A673 (cell line): ENCODE measurements around the gene LHB. TPM values are rescaled to one million over a fixed set of nuclear protein-coding genes. Genes with fewer than 3 reads are reported as not detected.

ENCODE experiments used
- BruUV-seq: library from RNA; stranded (reverse); fragments of 400-500 nt; replicated peaks from 2 replicates; lab custom pipeline; 2021; lab: Mats Ljungman, UMichigan
- CTCF ChIA-PET: fragments of 300-600 bp; sonication (Branson Sonifier 250); formaldehyde crosslinking; loops from one replicate; lab custom pipeline; 2022; ENCODE audit warnings: antibody characterized with exemption; lab: Charles Lee
- POLR2A ChIA-PET: fragments of 300-600 bp; sonication (Branson Sonifier 250); formaldehyde crosslinking; loops from one replicate; lab custom pipeline; 2022; ENCODE audit warnings: antibody characterized with exemption; ENCODE audit not compliant: low non-redundant PET; lab: Charles Lee
- DNase-seq: peaks from one replicate; pipeline ENCODE4 v3.0.0-alpha.2; 2015; ENCODE audit warnings: low spot score
- H3K27ac ChIP-seq: fragments of 200-600 bp; sonication (generic); 2 replicates; pipeline ENCODE4 v1.5.1; 2016; ENCODE audit warnings: mixed run types, low read depth, mild to moderate bottlenecking, mixed read lengths, antibody characterized with exemption, low read length; ENCODE audit not compliant: poor library complexity, severe bottlenecking
- H3K27me3 ChIP-seq: fragments of 200-600 bp; sonication (generic); replicated peaks from 2 replicates; pipeline ENCODE4 v1.6.1; 2017; ENCODE audit warnings: mixed run types, low read depth, mild to moderate bottlenecking, mixed read lengths, antibody characterized with exemption, low read length; ENCODE audit not compliant: insufficient read depth, poor library complexity
- H3K36me3 ChIP-seq: fragments of 200-600 bp; sonication (generic); 2 replicates; pipeline ENCODE4 v1.6.1; 2016; ENCODE audit warnings: mixed run types, mild to moderate bottlenecking, mixed read lengths, antibody characterized with exemption, low read length; ENCODE audit not compliant: insufficient read depth, poor library complexity, severe bottlenecking
- H3K4me1 ChIP-seq: fragments of 200-600 bp; sonication (generic); 2 replicates; pipeline ENCODE4 v1.6.1; 2017; ENCODE audit warnings: mixed run types, mild to moderate bottlenecking, mixed read lengths, antibody characterized with exemption, low read length; ENCODE audit not compliant: insufficient read depth, poor library complexity, severe bottlenecking
- H3K4me3 ChIP-seq: fragments of 200-600 bp; sonication (generic); 2 replicates; pipeline ENCODE4 v1.5.1; 2016; ENCODE audit warnings: low read depth, mixed run types, mild to moderate bottlenecking, mixed read lengths, low read length; ENCODE audit not compliant: poor library complexity, severe bottlenecking
- H3K9me3 ChIP-seq: fragments of 200-600 bp; sonication (generic); 2 replicates; pipeline ENCODE4 v1.6.1; 2016; ENCODE audit warnings: mixed run types, low read depth, mild to moderate bottlenecking, mixed read lengths, antibody characterized with exemption, low read length; ENCODE audit not compliant: poor library complexity, severe bottlenecking
- CTCF ChIP-seq: fragments of 300-800, 200-600 bp; sonication (generic); conservative IDR thresholded peaks from 2 replicates; pipeline ENCODE4 v1.5.1; 2017; ENCODE audit warnings: low read depth, mild to moderate bottlenecking, antibody characterized with exemption, low read length, moderate library complexity, mixed read lengths
- EZH2 ChIP-seq: fragments of 200-600 bp; sonication (generic); IDR thresholded peaks from 2 replicates; pipeline ENCODE4 v1.6.1; 2017; ENCODE audit warnings: borderline replicate concordance, low read depth, mild to moderate bottlenecking, mixed read lengths, antibody characterized with exemption, low read length; ENCODE audit not compliant: poor library complexity, severe bottlenecking
- intact Hi-C: fragments of 100-400 bp; cut with micrococcal nuclease; formaldehyde crosslinking; loops from one replicate; pipeline ENCODE4 v1.10.0; 2022; ENCODE audit not compliant: unreplicated experiment
- total RNA-seq: library from RNA; stranded (reverse); gene quantifications from 2 replicates; pipeline ENCODE4 v1.2.3, GENCODE V29; 2021

The LHB gene
- total RNA-seq, 1 experiment from 2014 or later = not detected

- no peak for DNase-seq
- Histone ChIP-seq H3K4me1 (no peaks in the 10 kb centered on the region), H3K4me3 (no peak overlapping the region), H3K36me3 (peaks cover 48% of the 10 kb centered on the region), H3K27me3 (no peaks in the 10 kb centered on the region), H3K9me3 (no peaks in the 10 kb centered on the region), H3K27ac (no peak overlapping the region)
- CTCF ChIA-PET = no interaction called here
- BruUV-seq = no TSS peak
- TF ChIP-seq CTCF = no peak
- no peak for TF ChIP-seq EZH2
- POLR2A ChIA-PET = interaction anchor here (0.7 kb wide), 1 partner anchor 32 kb away, joined by 9 read pairs; no protein-coding TSS in a partner anchor
- intact Hi-C loops = no loop called here
These were observed 7.1 kb downstream of the LHB start for GRCh38 chr19:49009828-49010227.

GRCh38 chr19:49006905-49007304 lies 10.0 kb downstream of the LHB start:
- Histone ChIP-seq H3K4me1 (no peaks in the 10 kb centered on the region), H3K27me3 (no peaks in the 10 kb centered on the region), H3K27ac (no peak overlapping the region), H3K36me3 (peaks cover 72% of the 10 kb centered on the region), H3K4me3 (no peak overlapping the region), H3K9me3 (no peaks in the 10 kb centered on the region)
- CTCF ChIA-PET = no interaction called here
- no peak for TF ChIP-seq EZH2
- no peak for TF ChIP-seq CTCF
- BruUV-seq = no TSS peak
- POLR2A ChIA-PET = no interaction called here
- no peak for DNase-seq
- intact Hi-C loops = no loop called here

- intact Hi-C loops = no loop called here
- TF ChIP-seq EZH2 (no peak), CTCF (no peak)
- Histone ChIP-seq H3K9me3 (no peaks in the 10 kb centered on the region), H3K27ac (no peak overlapping the region), H3K27me3 (no peaks in the 10 kb centered on the region), H3K4me3 (no peak overlapping the region), H3K4me1 (no peaks in the 10 kb centered on the region), H3K36me3 (peaks cover 63% of the 10 kb centered on the region)
- ChIA-PET CTCF (no interaction called here), POLR2A (no interaction called here)
- no peak for DNase-seq
- BruUV-seq = no TSS peak
These were observed 11.8 kb downstream of the LHB start for GRCh38 chr19:49004964-49005614.
